ENCODE results near the gene RNASEL.
"Not testable (repeated sequence)": the region's sequence is repeated elsewhere in the genome, so short reads cannot be mapped to it uniquely, and the experiment has no call there.

The RNASEL gene

GRCh38 chr1:182588500-182589396 lies at the start of gene RNASEL:
RNASEL (minus strand) TSS chr1:182589256; CDS start chr1:182586806, 2,450 bp downstream.
- H3K27ac ChIP-seq: peak within 1 kb of the TSS; percentile 85

GRCh38 chr1:182637769-182638168 lies 48.7 kb upstream of the RNASEL start:
- no peak for TF ChIP-seq ZFX (IDR thresholded peaks at IDR 0.05; ENCODE audit: borderline replicate concordance)
- no peak for TF ChIP-seq CTCF (IDR thresholded peaks at IDR 0.05)
- H3K27ac ChIP-seq: no peak overlapping the region

More at GRCh38 chr1:182588500-182589396, at the start of gene RNASEL:
- TF ChIP-seq ZFX (IDR thresholded peaks at IDR 0.05; ENCODE audit: borderline replicate concordance): no peak
- no peak for TF ChIP-seq CTCF (IDR thresholded peaks at IDR 0.05)

GRCh38 chr1:182635871-182636270 lies 46.8 kb upstream of the RNASEL start:
- H3K27ac ChIP-seq: no peak overlapping the region
- TF ChIP-seq ZFX (IDR thresholded peaks at IDR 0.05; ENCODE audit: borderline replicate concordance): no peak
- no peak for TF ChIP-seq CTCF (IDR thresholded peaks at IDR 0.05)

GRCh38 chr1:182634306-182635072 lies 45.4 kb upstream of the RNASEL start:
- TF ChIP-seq CTCF (IDR thresholded peaks at IDR 0.05) (no peak), ZFX (IDR thresholded peaks at IDR 0.05; ENCODE audit: borderline replicate concordance) (no peak)
- no peak overlapping the region for H3K27ac ChIP-seq

- no peak for TF ChIP-seq CTCF (IDR thresholded peaks at IDR 0.05)
- no peak for TF ChIP-seq ZFX (IDR thresholded peaks at IDR 0.05; ENCODE audit: borderline replicate concordance)
- no peak overlapping the region for H3K27ac ChIP-seq
Observed at GRCh38 chr1:182633657-182634281, 44.7 kb upstream of the RNASEL start.

GRCh38 chr1:182633031-182633430 lies 44.0 kb upstream of the RNASEL start:
- TF ChIP-seq CTCF (IDR thresholded peaks at IDR 0.05) (no peak), ZFX (IDR thresholded peaks at IDR 0.05; ENCODE audit: borderline replicate concordance) (no peak)
- H3K27ac ChIP-seq: no peak overlapping the region

GRCh38 chr1:182632441-182632857 lies 43.4 kb upstream of the RNASEL start:
- H3K27ac ChIP-seq: not testable (repeated sequence)

Data from 22Rv1 (cell line).